GM12892 (cell line): Measurements from ENCODE around the gene RAD23A.
A peak's percentile ranks its signal among the peaks of the same experiment; 100 is the strongest.
"Not testable (repeated sequence)": the region's sequence is repeated elsewhere in the genome, so short reads cannot be mapped to it uniquely, and the experiment has no call there.

Experiments
- DNase-seq: peaks from one replicate; pipeline ENCODE4 v3.0.0; 2011; ENCODE audit not compliant: insufficient read length
- FAIRE-seq: peaks from 2 replicates; lab custom pipeline; 2011; peaks lifted over from hg19 to GRCh38; lab: Jason Lieb, UNC
- POLR2A ChIP-seq: IDR thresholded peaks from 2 replicates; pipeline ENCODE4 v1.6.1; 2011; ENCODE audit warnings: low read depth, low read length, control low read depth
- POLR2AphosphoS5 ChIP-seq: IDR thresholded peaks from 2 replicates; pipeline ENCODE4 v1.6.1; 2011; ENCODE audit warnings: low read depth, low read length, control low read depth
- TAF1 ChIP-seq: IDR thresholded peaks from 2 replicates; pipeline ENCODE4 v1.6.1; 2011; ENCODE audit warnings: low read depth, mild to moderate bottlenecking, control low read depth, low read length, borderline replicate concordance

The RAD23A gene

DNA sequence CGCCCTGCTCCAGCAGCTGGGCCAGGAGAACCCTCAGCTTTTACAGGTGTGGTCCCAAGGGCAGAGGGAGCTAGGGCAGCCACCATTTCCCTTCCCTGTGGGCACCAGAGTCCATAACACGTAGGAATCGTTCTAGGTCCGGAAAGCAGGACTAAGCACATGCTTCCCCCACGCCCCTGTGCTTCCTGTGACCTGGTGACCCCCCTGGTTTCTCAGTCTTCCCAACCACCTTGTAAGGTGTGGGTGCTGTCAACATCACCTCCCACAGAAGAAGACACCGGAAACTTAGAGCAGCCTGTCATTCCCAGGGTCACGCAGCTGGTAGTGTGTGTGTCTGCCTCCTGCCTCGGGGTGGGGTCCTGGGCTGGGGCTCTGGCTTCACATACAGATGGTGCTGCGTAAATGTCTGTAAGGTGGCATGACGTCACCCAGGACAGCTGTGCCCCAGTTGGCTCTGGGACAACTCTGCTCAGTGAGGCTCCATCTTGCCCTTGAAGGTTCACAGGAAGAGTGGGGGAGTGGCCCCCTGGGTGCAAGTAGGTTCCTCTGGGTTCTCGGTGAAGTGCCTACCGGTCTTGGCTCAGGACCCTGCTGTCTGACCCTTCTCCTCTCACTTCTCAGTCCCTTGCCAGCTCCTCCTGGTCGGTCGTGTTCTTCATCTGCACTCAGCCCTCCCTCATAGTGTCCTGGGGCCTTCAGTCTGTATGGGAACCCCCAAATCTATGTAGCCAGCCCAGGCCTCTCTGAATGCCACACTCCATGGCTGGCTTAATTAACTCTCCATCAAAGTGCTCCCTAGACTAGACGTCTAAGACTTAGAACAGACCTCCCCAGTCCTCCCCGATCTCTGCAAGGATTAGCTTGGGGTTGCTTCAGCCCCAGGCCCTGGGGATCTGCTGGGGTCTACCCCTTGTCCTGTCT lies 4.0 kb downstream of the RAD23A start:
- DNase-seq (no peak), FAIRE-seq (no peak)
- TF ChIP-seq POLR2AphosphoS5 (0 out of 2 replicates have a peak, but pooled peaks have one; percentile 12), TAF1 (no peak)

DNA sequence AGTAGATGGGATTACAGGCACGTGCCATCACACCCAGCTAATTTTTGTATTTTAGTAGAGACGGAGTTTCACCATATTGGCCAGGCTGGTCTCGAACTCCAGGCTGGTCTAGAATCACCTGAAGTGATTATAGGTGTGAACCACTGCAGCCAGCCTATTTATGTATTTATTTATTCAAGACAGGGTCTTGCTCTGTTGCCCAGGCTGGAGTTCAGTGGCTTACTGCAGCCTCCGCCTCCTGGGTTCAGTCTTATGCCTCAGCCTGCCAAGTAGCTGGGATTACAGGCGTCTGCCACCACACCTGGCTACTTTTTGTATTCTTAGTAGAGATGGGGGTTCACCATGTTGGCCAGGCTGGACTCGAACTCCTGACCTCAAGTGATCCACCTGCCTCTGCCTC lies 6.4 kb downstream of the RAD23A start:
- FAIRE-seq, DNase-seq: not testable (repeated sequence)

DNA sequence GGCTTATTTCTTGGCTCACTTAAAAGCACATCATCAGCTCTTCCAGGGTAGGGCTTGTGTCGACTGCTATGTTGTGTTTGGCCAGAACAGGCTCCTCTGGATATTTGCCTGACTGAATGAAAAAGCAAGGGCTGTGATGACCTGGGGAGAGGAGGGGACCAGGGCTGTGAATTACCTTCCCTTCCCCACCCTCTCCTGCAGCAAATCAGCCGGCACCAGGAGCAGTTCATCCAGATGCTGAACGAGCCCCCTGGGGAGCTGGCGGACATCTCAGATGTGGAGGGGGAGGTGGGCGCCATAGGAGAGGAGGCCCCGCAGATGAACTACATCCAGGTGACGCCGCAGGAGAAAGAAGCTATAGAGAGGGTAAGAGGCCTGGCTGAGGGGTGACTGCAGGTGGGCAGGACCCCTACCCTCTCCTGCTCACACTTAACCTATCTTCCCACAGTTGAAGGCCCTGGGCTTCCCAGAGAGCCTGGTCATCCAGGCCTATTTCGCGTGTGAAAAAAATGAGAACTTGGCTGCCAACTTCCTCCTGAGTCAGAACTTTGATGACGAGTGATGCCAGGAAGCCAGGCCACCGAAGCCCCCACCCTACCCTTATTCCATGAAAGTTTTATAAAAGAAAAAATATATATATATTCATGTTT lies 7.0 kb downstream of the RAD23A start:
- no peak for TF ChIP-seq POLR2A
- no peak for TF ChIP-seq TAF1
- no peak for TF ChIP-seq POLR2AphosphoS5
- DNase-seq (no peak), FAIRE-seq (no peak)

DNA sequence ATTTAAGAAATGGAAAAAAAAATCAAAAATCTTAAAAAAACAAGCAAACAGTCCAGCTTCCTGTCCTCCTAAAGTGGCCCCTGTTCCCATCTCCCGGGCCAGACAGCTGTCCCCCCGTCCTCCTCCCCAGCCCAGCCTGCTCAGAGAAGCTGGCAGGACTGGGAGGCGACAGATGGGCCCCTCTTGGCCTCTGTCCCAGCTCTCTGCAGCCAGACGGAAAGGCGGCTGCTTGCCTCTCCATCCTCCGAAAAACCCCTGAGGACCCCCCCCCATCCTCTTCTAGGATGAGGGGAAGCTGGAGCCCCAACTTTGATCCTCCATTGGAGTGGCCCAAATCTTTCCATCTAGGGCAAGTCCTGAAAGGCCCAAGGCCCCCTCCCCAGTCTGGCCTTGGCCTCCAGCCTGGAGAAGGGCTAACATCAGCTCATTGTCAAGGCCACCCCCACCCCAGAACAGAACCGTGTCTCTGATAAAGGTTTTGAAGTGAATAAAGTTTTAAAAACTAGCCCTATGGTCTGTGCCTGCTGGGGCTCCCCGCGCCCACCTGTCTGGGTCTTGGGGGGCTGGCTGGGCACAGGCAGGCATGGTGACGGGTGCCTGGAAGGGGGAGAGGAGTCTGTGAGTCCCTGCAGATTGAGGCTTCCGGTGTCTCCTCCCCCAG lies 7.6 kb downstream of the RAD23A start:
- FAIRE-seq (no peak), DNase-seq (no peak)
- TF ChIP-seq POLR2AphosphoS5 (0 out of 2 replicates have a peak, but pooled peaks have one; percentile 46), POLR2A (no peak; the same call in 1 of the 2 replicates)

DNA sequence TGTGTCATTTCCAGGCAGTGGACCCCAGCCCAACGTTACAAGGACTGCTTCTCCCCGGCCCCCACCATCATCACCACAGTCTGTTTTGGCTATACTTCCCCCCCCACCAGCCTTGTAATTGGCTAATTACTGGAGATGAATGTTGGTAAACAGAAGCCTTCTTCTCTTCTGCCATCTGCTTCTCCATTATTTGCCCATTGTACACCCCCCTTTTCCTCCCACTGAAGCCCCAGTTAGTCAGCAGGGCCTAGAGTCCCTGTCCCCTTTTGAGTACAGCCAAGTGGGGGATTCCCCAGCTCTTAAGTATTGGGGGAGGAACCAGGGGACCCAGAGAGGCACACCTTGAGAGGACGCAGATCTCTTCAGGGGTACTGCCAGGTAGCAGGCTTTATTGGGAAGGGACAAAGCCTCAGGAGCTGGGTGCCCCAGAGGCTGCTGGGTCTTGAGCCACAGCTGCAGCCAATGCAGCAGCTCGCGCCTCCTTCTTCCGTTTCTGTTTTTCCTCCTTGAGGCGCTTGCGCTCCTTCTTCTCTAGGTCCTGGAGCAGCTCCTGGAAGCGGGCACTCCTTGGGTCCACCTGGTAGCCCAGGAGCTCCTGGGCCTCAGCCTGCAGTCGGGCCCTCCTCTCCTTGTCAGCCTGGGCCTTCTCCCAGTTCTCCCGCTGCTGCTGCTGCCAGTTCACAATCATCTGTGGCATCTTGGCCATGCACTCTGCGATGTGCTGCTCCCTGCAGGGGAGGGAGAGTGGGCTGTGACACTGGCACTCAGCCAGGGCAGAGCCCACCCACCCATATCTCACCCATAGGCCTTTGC lies 8.3 kb downstream of the RAD23A start:
- FAIRE-seq: no peak
- no peak for DNase-seq
- TF ChIP-seq TAF1 (no peak), POLR2A (0 out of 2 replicates have a peak, but pooled peaks have one; percentile 8)

DNA sequence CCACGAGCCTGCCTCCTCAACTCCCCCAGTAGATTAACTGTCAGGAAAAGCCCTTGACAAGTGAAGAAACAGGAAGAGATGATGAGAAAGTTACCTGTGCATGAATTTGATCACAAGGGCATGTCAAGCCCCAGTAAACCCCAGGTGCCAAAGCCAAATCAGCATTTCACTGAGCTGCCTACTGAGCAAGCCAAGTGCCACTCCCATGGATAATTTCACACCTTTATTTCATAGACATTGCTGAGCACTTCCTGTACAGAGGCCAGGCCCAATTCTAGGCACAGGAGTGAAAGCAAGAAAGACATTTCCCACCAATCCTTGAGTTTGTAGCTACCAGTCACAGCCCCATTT lies 8.9 kb downstream of the RAD23A start:
- DNase-seq (no peak), FAIRE-seq (no peak)
- TF ChIP-seq TAF1 (no peak), POLR2A (no peak; the same call in 1 of the 2 replicates), POLR2AphosphoS5 (no peak)

DNA sequence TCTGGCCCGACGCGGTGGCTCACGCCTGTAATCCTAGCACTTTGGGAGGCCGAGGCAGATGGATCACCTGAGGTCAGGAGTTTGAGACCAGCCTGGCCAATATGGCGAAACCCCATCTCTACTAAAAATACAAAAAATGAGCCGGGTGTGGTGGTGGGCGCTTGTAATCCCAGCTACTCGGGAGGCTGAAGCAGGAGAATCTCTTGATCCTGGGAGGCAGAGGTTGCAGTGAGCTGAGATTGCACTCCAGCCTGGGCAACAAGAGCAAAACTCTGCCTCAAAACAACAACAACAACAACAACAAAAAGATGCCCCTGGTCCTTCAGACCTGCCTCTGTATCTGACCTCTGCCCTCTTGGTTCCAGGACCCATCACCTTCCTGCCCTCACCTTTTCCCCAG lies 9.9 kb downstream of the RAD23A start:
- not testable (repeated sequence) for DNase-seq, FAIRE-seq

DNA sequence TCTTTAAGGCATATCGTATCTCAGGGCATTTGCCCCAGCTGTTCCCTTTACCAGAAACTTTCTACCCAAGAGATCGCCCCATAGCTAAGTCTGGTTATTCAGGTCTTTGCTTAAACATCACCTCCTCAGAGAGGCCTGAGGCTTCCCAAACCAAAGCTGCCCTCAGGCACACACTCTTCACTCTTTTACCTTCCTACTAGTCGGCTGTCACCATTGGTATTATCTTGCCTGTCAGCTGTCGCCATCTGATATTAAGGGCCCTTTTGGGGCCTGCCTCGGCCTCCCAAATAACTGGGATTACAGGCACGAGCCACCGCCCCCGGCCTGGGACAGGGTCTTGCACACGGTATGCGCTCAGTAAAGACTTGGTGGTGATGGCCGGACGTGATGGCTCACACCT lies 10.3 kb downstream of the RAD23A start:
- FAIRE-seq (no peak), DNase-seq (no peak)

DNA sequence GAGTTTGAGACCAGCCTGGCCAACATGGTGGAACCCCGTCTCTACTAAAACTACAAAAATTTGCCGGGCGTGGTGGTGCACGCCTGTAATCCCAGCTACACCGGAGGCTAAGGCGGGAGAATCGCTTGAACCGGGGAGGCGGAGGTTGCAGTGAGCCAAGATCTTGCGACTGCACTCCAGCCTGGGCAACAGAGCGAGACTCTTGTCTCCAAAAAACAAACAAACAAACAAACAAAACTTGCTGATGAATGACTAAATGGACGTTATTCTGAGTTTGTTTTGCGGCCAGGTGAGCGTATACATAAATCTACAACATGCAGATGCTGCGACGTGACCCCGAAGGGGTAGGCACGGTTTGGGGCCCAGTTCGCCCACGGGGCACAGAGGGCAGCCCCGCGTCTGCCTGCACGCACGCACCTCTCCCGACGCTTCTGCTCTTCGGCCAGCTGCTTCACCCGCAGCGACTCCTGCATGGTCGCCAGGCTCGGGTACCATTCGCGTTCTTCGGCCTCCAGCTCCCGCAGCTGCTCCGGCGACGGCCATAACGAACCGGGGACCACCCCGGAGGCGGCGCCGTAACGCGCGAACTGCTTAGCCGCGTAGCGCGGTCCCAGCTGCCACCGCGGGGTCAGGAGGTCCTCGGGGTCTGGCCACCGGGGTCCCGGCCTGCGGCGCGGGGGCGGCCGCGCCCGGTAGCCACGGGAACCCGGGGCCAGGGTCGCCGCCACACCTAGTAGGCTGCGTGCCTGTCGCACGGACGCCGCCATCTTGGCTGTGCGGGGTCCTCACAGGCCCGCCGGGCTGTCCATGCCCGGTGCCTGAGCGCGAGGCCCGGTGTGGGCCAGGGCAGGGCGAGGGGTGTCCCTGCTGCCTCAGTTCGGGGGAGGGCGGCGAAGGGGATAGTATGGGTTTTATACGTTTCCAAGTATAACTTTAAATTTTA lies 11.1 kb downstream of the RAD23A start, which contains the start of gene GADD45GIP1:
TSS of gene GADD45GIP1 (minus strand) at position 778 of the 943 bp plus-strand sequence. CDS start at position 767, 11 bp downstream.
- peak; percentile 78 for FAIRE-seq

More for the DNA sequence above, 10.3 kb downstream of the RAD23A start:
- TF ChIP-seq POLR2A (no peak), POLR2AphosphoS5 (no peak), TAF1 (no peak)

DNA sequence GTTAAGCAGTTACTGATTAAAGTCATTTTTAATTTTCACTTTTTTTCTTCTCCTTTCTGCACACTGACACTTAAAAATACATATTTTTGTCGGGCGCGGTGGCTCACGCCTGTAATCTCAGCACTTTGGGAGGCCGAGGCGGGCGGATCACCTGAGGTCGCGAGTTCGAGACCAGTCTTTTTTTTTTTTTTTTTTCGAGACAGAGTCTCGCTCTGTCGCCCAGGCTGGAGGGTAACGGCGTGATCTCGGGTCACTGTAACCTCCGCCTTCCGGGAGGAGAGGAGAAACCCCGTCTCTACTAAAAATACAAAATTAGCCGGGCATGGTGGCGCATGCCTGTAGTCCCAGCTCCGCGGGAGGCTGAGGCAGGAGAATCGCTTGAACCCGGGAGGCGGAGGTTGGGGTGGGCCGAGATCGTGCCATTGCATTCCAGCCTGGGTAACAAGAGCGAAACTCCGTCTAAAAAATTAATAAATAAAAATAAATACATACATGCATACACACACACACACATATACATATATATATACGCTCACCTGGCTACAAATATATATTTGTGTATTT lies 11.8 kb downstream of the RAD23A start:
- not testable (repeated sequence) for DNase-seq, FAIRE-seq

More for the DNA sequence above, 11.1 kb downstream of the RAD23A start, which contains the start of gene GADD45GIP1:
- TF ChIP-seq TAF1: peak; percentile 95
- TF ChIP-seq POLR2A: peak; percentile 97
- peak; percentile 88 for TF ChIP-seq POLR2AphosphoS5
- DNase-seq: peak; percentile 80
